Brain microvascular endothelial cell (primary cell): ENCODE measurements around the gene MCM6.
"Not testable (repeated sequence)": the region's sequence is repeated elsewhere in the genome, so short reads cannot be mapped to it uniquely, and the experiment has no call there.

ENCODE experiments used
- DNase-seq: peaks from one replicate; pipeline ENCODE4 v3.0.0-alpha.2; 2020
- H3K27ac ChIP-seq: fragments of 250-450 bp; sonication (Bioruptor Pico); 2 replicates; pipeline ENCODE4 v1.5.1; 2020; ENCODE audit warnings: mild to moderate bottlenecking, moderate library complexity
- H3K27me3 ChIP-seq: fragments of 250-450 bp; sonication (Bioruptor Pico); replicated peaks from 2 replicates; pipeline ENCODE4 v1.5.1; 2020; ENCODE audit warnings: mild to moderate bottlenecking
- H3K36me3 ChIP-seq: fragments of 250-450 bp; sonication (Bioruptor Pico); replicated peaks from 2 replicates; pipeline ENCODE4 v1.5.1; 2020; ENCODE audit warnings: mild to moderate bottlenecking
- H3K4me3 ChIP-seq: 2 replicates; pipeline ENCODE4 v1.5.1; 2011; ENCODE audit warnings: low read depth, mild to moderate bottlenecking, control low read depth, low read length, moderate library complexity
- in situ Hi-C: cut with HindIII; loops from 2 replicates; pipeline ENCODE4 v1.10.0; 2017; ENCODE audit warnings: low sequenced_read_pairs, low pct_ligation_motif_present
- TF ChIP-seq, protein P1 (sequence below): IDR thresholded peaks from 2 replicates; pipeline ENCODE4 v1.5.1; 2011; ENCODE audit warnings: low read depth, mild to moderate bottlenecking, moderate library complexity, low read length, control low read depth, inconsistent platforms; ENCODE audit errors: missing control alignments

Gene MCM6

DNA sequence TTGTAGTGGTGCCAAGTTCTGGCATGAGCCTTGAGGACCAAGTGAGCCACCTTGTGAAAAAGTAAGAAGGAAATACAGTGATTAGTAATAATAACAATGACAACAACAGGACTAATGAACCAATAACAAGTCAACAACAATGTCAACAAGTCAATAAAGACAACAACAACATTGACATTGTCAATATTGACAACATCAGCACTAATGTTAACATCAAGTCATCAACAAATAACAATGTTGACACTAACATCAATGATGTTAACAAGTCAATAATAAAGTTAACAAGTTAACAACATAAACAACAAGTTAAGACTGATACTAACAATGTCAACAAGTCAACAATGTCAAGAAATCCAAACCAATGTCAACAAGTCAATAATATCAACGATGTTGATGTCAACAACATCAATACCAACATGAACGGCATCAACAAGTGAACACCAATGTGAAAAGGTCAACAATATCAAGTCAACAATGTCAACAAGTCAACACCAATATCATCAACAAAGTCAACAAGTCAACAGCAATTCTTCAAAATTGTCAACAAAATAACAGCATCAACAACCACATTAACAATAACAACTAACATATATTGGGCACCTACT is 63.2 kb downstream of the MCM6 start:
- Histone ChIP-seq H3K4me3 (no peak overlapping the region), H3K27me3 (no peaks in the 10 kb centered on the region), H3K27ac (no peak overlapping the region), H3K36me3 (no peaks in the 10 kb centered on the region)
- no peak for DNase-seq
- TF ChIP-seq, protein P1, sequence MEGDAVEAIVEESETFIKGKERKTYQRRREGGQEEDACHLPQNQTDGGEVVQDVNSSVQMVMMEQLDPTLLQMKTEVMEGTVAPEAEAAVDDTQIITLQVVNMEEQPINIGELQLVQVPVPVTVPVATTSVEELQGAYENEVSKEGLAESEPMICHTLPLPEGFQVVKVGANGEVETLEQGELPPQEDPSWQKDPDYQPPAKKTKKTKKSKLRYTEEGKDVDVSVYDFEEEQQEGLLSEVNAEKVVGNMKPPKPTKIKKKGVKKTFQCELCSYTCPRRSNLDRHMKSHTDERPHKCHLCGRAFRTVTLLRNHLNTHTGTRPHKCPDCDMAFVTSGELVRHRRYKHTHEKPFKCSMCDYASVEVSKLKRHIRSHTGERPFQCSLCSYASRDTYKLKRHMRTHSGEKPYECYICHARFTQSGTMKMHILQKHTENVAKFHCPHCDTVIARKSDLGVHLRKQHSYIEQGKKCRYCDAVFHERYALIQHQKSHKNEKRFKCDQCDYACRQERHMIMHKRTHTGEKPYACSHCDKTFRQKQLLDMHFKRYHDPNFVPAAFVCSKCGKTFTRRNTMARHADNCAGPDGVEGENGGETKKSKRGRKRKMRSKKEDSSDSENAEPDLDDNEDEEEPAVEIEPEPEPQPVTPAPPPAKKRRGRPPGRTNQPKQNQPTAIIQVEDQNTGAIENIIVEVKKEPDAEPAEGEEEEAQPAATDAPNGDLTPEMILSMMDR = no peak
- in situ Hi-C loops = no loop called here

DNA sequence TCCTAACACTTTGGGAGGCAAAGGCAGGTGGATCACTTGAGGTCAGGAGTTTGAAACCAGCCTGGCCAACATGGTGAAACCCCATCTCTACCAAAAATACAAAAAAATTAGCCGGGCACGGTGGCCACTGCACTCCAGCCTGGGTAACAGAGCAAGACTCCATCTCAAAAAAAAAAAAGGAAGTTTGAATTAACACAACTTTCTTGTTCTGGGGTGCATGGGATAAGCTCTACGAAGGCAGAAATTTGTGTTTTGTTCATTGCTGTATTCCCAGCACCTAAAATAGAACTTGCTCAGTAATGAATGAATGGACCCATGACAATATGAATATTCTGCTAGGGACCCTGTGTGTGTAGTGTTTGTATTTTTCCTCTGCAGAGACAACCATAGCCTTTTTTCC is 68.4 kb downstream of the MCM6 start:
- H3K36me3 ChIP-seq, H3K27ac ChIP-seq, H3K4me3 ChIP-seq, in situ Hi-C loops, DNase-seq, H3K27me3 ChIP-seq: not testable (repeated sequence)

DNA sequence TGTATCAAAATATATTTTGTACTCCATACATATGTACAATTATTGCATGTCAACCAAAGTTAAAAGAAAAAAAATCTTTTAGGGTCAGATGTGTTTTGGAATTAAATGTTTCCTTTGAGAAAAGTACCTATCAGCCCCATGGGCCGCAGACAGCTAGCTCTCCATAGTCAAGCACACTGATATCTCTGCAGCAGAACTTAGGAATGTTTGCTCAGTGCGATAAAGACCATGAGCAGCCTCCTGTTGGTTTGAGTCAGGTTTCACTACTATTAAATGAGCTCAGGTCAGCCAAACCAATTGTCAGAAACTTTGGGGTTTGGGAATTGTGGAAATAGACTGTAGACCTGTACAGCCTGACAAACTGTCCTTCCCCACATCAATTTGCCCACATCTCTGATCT is 73.0 kb downstream of the MCM6 start:
- Histone ChIP-seq H3K27ac (no peak overlapping the region), H3K36me3 (no peaks in the 10 kb centered on the region), H3K27me3 (no peaks in the 10 kb centered on the region), H3K4me3 (no peak overlapping the region)
- TF ChIP-seq, protein P1 = no peak
- no peak for DNase-seq
- in situ Hi-C loops = no loop called here

DNA sequence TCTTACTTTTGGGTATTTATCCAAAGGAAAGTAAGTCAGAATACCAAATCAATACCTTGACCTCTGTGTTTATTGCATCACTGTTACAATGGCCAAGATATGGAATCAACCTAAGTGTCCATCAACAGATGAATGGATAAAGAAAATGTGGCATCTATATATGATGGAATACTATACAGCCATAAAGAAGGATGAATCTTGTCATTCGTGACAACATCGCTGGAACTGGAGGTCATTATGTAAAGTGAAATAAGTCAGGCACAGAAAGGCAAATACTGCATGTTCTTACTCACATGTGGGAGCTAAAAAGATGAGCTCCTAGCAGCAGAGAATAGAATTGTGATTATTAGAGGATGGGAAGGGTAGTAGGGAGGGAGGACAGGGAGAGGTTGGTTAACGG is 73.9 kb downstream of the MCM6 start:
- Histone ChIP-seq H3K27me3 (no peaks in the 10 kb centered on the region), H3K4me3 (no peak overlapping the region), H3K36me3 (no peaks in the 10 kb centered on the region), H3K27ac (no peak overlapping the region)
- DNase-seq = no peak
- TF ChIP-seq, protein P1 = no peak
- in situ Hi-C loops = no loop called here

DNA sequence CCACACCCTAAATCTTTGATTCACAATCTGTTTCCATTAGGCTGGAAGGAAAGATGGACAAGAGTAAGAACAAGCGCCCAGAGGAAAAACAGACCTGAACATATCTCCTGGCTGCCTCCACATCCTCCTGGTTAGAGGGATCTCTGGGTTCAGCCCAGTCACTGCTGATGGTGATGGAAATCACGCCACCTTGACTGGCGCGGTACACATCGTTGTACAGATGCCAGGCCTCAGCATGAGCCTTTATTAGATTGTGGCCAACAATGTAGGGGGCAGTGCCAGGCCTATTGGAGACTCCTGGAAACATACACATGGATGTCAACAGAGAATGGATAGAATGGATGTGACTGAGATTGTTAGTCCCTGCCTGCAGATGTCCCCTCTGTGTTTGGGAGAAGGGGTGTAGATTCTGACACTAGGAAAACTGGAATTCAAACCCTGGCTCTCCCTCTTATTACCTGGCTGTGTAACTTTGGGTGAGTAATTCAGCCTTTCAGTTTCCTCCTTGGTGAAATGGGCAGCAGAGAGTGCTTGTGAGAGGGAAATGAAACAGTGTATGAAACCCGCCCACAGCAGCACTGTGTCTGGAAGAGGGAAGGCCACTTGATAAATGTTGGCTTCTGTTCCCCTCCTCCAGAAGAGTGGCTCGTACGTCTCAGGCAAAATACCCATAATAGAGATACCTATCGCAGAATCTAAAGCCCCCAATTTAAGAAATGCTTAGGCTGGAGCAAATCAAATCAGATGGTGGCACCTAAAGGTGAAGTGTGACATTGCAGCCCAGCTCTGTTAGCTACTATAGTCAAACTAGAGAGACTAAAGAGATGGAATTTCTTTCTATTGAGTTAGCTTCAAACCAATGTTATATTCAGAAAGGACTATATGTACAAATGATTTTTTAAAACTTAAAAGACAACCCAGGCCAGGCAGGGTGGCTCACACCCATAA is 75.5 kb downstream of the MCM6 start:
- Histone ChIP-seq H3K27ac (no peak overlapping the region), H3K36me3 (no peaks in the 10 kb centered on the region), H3K4me3 (no peak overlapping the region), H3K27me3 (no peaks in the 10 kb centered on the region)
- no peak for DNase-seq
- TF ChIP-seq, protein P1 = no peak
- in situ Hi-C loops = no loop called here

DNA sequence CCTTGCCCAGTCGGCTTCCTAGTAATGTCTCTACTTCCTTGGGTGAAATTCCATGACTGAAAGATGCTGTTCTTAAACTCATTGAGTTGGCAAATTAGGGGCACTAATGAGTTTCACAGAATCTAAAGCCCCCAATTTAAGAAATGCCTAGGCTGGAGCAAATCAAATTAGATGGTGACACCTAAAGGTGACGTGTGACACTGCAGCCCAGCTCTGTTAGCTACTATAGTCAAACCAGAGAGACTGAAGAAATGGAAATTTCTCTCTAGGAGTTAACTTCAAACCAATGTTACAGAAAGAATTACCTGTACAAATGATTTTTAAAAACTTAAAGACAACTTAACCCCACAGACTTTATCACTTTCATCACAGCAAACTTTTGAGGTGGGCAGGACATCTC is 76.5 kb downstream of the MCM6 start:
- Histone ChIP-seq H3K27ac (no peak overlapping the region), H3K36me3 (no peaks in the 10 kb centered on the region), H3K27me3 (no peaks in the 10 kb centered on the region), H3K4me3 (no peak overlapping the region)
- in situ Hi-C loops = no loop called here
- no peak for DNase-seq
- TF ChIP-seq, protein P1 = peak; percentile 24
